Amniotic epithelial cell (primary cell): ENCODE data around the gene NKG7.

Experiments used
- DNase-seq: peaks from one replicate; pipeline ENCODE4 v3.0.0-alpha.2; 2010; ENCODE audit warnings: low read depth

The NKG7 gene

DNA sequence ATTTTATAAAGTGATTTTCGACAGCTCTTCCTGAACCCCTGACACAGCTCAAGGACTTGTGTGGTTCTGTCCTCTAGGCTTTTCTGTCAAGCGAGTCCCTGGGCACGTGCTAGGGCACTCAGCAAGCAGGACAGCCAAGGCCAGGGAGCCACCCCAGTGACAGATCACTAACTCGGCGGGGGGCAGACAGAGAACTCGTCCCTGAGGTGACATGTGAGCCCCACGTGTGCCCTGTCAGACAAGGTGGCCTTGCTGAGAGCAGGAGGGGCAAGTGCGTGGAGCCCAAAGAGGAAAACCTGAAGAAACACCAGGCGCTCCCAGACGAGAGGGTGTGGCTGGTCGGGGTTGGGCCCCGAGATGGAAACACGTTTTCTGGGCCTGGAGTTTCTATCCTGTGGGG is 11.2 kb downstream of the NKG7 start:
- no peak for DNase-seq

DNA sequence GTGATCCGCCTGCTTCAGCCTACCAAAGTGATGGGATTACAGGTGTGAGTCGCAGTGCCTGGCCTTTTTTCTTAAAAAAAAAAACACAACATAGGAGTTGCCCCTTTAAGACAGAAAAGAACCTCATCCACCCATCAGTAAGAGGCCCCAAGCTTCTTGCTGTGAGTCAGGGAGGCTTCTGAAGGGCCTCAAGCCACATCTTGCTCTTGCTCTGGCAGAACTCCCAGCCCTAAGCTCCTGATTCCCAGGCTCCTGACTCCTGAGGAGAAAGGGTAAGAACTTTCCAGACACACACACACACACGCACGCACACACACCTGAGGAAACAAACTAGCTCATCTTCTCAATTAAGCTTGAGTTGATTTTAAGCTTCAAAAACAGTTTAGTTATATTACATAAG is 13.2 kb downstream of the NKG7 start:
- DNase-seq = peak; percentile 98

DNA sequence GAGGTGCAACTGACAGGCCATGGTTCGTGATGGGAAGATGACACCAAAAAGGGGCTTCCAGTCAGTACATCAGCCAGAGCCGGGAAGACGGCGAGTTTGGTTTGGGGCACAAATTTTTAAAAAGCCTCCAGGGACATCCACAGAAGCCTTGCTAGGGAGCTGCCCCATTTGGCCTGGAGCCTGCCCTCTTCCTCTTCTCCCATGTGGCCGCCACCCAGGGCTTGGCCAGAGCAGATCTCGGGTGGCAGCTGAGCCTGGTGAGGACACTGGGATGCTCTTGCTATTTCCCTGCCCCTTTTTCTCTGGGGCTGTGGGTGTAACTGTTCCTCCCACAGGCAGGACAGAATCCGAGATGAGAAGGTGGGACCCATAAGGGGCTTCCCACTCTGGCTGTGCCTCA is 14.5 kb downstream of the NKG7 start:
- DNase-seq = no peak

DNA sequence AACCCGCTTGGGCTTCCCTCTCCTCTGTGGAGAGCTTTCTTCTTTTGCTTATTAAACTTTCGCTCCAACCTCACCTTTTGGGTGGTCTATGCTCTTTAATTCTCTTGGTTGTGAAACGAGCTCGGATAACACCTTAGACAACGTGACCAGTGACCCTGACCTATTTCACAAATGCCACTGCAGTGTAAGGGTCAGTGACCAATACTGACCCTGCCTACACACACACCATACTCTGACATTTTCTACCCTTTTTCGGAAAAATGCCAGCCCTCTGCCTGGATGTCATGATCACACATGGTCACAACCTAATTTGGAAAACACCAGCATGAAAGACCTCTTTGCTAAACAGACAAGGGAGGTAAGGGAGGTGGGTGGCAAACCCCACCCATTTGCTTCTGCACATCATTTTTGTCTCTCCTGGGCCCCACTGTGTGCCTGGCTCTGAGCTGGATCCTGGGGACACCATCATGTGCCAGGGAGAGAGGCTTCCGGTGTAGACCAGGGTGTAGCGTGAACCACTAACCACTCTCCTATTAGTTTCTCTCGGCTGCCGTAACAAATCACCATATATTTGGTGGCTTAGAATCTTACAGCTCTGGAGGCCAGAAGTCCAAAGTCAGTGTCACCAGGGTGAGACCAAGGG is 16.2 kb downstream of the NKG7 start:
- no peak for DNase-seq

DNA sequence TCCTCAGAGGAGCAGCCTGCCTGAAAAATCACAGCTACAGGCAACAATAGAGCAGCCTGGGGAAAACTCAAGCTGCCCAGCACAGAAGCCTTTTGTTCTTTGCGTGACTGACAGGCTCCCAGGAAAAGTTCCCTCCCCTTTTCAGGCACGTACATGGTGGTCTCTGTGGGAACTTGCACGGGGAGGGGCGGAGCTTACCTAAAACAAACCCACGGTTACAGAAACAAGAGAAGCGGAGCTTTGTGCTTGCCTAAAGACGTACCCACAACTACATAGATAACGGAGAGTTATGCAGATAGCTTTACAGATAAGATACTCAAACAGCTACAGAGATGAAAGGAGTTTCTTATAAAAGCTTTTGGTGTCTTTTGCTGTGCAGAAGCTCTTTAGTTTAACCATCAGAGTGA is 17.7 kb downstream of the NKG7 start:
- DNase-seq = peak; percentile 96

DNA sequence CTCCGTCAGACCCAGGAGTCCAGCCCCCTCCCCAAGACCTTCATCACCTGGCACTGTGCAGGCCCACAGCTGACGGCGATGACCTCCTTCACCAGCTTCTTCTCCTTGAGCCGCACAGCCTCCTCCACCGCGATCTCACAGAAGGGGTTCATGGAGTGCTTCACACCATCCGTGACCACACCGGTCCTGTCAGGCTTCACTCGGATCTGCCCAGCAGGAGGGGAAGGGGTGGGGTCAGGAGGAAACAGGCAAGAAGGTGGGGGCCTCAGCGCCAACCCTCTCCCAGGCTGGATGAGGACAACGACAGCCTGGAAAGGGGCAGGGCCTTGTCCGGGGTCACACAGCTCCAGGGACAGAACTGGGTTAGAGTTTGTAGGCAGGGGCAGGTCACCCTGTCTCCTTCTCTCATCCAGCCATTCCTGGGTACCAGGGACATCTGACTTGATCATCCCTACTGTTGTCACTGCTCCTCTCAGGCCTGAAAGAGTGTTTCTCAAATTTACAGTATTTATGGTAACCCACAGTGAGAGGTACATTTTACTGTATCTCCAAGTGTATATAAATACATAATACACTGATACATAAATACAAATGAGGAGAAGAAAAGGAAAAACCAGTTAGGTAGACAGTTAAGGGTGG is 18.2 kb downstream of the NKG7 start:
- peak; percentile 36 for DNase-seq

DNA sequence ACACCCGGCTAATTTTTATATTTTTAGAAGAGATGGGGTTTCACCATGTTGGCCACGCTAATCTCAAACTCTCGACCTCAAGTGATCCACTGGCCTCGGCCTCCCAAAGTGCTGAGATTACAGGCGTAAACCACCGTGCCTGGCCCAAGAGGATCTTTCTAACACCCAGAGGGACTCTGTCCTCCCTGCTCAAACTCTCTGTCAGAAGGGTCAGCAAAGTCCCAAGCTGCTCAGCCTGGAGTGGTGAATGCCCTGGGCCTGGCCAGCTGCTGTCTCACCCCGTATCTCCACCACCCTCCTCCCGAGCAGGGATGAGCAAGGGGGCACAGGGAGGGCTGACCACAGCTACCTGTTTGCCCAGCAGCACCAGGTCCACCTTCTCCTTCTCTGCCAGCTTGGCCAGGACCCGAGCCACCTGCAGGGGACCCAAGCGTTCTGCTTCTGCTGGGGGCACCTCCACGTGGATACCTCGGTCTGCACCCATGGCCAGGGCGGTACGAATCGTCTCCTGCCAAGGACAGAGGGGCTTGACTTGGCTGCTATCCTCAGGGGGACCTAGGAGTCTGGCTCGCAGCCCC is 19.6 kb downstream of the NKG7 start:
- DNase-seq = no peak

DNA sequence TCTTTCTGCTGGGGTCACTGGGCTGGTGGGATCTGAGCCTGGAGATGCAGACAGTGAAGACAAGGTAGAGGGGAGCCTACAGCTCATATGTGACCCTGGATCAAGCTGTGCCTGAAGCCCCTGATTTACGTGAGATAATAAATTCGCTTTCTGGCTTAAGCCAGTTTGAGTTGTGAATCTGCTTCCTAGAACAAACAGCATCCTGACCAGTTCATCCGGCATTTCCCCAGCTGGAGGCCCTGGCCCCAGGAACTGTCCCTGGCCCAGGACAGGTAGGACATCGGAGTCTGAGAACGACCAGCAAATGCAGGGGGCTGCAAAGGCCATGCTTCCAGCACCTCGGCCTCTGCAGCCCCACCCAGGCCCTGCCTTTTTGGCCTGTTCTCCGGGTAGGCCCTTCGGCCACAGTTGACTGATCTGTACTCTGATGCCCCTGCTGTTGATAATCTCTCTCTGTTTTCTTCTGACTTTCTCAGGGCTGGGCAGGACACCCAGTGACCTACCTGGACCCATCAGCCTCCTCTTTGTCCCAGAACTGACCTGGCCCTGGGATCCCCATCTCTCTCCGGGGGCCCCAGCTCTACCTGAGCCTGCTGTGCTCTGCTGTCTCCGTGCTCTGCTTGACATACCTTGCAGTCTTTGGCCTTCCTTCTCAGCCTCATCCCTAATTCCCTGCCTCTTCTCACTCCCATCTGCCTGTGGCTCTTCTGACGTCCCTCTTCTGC is 21.0 kb downstream of the NKG7 start:
- DNase-seq = no peak

DNA sequence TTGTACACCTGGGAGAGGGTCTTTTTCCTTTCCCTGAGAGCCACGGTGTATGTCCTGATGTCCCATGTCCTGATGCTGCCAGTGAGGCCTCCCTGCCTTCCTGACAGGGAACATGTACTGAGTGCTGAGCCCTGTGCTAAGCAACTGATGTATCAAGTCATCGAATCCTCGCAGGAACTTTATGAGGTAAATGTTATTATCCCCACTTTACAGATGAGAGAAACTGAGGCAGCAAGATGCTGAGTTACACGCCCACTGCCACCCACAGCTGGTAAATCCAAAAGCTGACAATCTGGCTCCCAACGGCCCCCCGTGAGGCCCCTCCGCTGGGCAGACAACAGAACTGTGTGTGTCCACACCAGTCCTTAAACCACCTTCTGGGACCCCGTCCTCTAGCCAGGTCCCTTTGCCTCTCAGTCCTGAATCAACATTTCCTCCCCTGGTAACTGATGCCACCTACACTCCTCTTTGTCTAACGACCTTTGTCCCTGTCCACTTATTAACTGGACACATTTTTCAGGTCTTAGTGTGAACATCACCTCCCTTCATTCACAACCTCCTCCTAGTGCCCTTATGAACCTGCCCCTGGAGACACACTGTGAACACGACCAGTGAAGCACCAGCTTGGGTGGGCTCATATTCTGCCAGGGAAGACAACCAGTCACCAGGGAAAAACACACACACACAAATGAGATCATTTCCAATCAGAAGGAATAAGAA is 25.1 kb downstream of the NKG7 start:
- no peak for DNase-seq

DNA sequence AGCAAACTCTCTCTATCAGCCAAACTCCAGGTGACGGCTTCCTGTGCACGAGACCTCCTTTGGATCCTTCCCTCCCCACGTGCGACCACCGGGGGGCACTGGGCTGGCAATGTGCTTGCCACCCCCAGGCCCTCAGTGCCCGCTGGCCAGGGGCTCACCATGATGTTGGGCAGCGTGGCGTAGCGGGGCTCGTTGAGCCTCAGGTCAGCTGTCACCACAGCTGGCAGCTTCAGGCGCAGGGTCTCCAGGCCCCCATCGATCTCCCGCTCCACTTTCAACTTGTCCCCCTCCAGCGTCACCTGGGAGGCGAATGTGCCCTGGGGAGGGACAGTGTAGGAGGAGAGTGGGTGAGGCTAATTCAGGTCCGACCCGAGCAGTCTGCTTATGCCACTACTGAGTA is 25.7 kb downstream of the NKG7 start:
- no peak for DNase-seq

DNA sequence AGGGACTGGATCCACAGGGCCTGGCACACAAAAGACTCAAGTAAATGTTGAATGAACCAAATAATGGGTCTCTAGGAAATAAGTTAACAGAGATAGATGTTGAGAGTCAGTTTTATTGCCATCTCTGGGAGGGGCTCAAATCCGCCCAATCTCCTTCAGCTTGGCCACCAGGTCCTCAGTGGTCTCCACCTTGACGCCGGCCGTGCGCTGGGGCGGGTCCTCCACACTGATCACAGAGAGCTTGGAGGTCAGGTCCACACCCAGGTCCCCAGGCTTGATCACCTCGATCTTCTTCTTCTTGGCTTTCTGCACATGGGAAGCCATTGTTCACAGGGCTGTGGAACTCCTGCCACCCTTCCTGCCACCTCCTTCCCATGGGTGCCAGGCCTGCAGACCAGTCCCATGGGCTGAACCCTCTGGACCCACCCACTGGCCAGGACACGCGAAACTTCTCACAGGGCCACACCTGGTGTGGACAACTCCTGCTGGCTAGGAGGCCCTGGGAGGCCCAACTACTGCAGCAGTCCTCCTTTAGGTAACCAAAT is 27.3 kb downstream of the NKG7 start:
- DNase-seq = no peak

DNA sequence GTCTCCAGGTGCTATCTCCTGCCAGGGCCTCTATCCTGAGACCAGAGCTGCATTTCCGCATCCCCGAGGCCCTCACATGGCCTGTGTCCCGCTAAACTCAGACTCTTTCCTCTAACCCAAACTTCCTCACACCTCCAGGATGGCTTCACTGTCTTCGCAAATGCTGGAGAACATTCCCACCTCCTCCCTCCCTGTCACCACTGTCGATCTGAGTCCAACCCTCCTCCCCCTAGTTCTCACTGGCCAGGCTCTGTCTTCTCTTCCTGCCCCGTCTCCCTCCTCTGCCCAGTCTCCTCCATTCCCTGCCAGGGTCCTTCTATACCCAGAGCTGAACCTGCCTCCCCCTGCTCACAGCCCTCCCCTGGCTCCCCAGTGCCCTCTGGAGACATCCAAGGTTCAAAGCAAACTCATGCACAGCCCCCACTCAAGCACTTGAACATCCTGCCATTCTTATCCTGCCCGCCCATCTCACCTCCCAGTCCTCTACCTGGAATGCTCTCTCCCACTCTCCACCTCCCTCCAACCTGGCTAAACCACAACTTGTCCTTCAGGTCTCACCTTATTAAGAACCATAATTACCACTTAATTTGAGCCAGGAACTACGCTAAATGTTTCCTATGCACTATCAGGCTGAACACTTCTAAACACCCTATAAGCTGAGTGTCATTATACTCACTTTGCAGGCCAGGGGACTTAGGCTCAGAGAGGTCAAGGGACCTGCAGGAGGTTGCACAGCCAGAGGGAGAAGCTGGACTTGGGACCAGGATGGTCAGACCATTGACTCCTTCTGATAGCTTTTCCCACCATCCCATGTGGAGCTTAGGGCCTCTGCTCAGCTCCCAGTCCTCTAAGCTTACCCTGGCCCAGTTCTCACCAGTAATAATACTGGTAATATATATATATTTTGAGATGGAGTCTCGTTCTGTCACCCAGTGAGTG is 29.6 kb downstream of the NKG7 start:
- DNase-seq = no peak

DNA sequence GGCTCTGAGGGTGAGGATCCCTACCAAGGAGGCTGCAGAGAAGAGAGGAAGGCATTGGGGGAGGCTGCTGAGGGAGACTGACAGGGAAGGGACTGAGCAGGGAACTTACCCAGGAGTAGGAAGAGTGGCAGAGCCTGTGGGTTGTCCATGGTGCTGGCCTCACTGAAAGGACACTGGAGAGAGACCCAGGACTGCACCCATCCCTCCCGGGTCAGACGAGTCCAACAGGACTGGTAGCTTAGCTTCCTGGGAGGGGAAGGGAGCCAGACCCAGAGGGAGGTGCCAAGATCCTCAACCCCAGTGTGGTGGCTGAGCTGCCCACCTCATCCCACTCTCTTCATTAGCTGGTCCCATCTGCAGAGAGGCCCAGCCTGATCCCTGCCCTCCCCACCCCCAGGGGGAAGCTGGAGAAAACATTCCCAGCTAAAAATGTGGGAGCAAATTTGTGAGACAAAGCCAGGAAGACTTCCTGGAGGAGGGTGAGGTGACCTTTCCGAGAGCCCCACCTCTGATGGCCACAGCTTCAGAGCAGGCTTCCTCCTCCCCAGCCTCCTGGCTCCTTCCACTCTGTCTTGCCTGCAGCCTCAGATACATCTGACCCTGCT is 30.4 kb downstream of the NKG7 start, which contains the start of gene VSIG10L:
TSS of gene VSIG10L (minus strand) at position 164 of the 605 bp plus-strand sequence. CDS start at position 149, 15 bp downstream.
- no peak for DNase-seq

DNA sequence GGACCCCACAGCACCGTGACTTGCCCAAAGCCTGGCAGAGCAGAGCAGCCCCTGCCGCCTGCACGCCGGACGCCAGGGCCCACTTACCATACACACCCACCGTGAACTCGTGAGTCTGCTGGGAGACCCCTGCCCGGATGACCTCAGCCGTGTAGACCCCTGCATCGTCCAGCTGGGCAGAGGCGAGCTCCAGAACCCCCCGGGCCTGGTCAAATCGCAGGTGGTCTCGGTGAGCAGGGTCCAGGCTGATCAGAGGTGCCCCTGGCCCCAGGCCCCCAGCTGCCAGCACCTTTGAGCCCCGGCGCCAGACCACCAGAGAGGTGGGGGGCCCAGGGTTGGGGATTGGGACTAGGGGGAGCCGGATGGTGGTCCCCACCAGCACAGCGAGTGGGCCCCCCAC is 31.4 kb downstream of the NKG7 start:
- DNase-seq = no peak

DNA sequence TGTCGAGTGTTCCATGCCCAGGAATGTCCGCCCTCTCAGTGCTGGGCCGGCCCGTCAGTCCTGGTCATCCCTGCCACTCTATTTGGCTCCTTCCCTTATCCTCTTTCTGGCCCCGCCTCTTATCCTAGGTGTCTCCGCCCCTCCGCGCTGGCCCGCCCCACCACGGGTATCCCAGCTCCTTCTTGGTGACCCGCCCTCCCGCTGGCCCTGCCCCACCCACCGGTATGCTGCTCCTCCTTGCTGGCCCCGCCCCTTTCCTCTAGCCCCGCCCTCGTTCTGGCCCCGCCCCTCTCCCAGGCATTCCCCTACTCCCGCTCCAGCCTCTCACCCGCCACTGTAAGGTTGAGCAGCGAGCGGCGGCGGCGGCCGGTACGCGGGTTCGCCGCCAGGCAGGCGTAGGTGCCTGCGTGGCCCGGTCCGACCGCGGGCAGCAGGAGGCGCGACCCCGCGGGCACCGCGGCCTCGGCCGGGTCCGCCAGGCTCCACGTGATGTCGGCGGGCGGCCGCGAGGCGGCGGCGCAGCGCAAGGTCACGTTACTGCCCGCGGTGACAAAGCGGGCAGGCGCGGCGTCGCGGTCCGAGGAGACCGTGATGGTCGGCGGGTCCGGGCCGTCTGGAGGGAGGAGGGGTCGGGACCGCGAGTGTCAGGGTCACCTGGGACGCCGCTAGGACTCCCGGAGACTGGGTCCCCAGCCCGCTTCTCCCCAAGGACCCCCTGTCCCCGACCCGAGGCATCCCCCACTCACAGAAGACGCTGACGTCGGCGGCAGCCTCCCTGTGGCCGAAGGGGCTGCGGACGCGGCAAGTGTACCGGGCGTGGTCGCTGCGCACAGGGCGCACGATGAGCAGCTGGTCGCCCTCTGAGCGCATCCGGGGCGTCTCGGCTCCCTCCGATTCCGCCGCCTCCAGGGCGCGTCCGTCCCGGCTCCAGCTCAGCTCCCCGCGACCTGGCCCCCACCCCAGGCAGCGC is 32.5 kb downstream of the NKG7 start:
- peak; percentile 94 for DNase-seq

DNA sequence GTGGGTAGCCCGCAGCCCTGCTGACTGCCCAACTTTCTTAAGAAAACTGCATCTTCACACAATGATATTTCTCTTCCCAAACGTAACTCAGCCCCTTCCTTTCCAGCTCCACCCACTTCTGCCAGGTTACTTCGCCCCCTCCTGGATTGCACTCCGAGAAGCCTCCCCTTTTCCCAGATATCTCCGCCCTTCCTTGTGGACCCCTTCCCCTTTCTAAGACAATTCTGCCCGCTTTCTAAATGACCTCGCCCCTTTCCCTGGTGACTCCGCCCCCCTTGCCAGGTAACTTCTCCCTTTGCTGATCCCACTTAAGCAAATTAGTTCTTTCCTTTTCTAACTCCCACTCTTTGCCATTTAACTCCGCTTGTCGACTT is 33.2 kb downstream of the NKG7 start:
- peak; percentile 10 for DNase-seq

DNA sequence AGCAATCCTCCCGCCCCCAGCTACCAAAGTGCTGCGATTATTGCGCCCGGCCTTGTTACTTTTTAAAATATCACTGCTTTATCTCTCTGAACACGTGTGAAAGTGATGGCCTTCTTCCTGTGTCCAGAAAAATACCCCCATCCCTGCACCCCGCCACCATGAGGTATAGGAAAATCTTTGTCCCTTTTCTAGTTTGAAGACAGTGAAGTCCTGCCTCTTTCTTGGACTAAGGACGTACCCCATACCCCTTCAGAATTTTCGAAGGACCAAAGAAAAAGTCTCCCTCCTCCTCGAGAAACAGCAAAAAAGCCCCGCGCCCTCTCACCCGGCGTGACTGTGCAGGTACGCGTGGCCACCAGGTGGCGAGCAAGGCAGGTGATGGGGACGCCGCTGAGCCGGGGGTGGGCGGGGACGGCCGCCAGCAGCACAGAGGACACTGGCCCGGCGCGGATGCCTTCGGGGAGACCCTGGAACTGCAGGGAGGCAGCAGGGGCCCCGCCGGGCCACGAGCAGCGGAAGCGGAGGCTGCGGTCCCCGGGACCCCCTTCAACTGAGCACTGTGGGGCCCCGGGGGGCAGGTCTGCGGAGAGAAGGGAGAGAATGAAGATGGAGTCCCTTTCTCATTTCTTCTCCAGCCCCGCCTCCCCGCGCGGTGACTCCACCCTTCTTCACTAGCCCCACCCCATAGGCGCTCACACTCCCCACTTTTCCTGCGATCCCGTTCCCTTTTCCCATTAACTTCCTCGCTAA is 33.7 kb downstream of the NKG7 start:
- DNase-seq = peak; percentile 62

DNA sequence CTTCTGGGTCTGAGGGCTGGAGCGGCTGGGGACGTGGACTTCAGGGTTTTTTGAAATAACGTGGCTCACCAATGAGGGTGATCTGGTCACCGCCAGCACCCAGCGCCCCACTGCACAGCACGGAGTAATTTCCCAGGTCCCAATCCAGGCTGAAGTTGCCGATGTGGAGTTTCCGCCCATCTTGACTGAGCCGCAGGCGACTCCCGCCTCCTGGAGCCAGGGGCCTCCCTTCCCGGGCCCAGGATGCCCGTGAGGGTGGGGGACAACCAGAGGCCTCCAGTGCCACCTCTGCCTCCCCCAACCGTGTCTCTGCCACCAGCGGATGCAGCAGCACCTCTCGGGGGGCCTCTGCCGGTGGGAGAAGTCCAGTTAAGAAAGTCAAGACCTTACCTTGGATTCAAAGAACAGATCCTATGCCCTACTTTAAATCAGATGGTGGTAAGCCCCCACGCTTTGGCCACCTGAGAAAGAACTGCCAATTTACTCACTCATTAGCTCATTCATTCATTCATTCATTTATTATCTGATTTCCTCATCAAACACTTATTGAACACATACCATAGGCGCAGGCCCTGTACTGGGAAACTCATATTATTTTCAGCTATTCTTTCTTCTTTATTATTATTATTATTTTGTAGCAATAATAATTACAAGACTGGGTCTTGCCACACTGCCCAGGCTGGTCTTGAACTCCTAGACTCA is 34.4 kb downstream of the NKG7 start:
- DNase-seq = no peak
